ENCODE measurements around the gene LZTS3.

LZTS3 gene

DNA sequence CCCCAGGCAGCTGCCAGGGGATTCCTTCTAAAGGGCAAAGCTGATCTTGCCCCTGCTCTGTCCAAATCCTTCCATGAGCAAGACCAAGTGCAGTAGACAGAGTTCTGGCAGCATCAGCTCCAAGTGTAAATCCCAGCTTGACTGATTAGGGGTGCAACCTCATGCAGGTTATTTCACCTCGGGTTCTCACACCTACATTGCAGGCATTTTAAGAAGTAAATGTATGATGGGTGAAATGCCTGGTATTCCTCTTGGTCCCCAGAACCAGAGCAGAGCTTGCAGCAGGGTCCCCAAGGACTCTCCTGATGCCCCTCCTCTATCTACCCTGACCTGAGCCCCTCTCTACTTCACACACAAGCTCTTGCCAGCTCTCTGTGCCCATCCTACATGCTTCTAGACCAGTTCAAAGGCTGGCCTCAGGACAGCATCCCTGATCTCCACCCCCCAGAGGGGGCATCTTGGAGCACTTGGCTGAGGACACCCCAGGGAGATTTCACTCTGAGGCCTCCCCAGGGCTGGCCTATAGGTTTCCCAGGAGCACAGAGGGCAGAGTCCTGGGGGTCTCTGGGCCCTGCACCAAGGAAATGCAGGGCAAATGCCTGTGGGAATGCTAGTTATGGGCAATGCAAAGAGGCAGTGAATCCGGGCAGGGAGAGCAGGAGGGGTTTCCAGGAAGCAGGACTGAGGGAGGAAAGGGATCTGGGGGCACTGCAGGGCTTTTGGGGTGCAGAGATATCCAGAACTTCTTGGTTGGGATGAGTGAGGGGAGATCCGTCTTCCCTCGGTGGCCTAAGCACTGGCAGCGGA is 1.0 kb downstream of the LZTS3 start:
- H3K27me3 ChIP-seq (ENCODE audit: control insufficient read depth, low read length), result peaks cover 62% of the 10 kb centered on the region
- no peak for TF ChIP-seq EZH2phosphoT487 (IDR thresholded peaks at IDR 0.05; ENCODE audit: borderline replicate concordance, low read length)
- TF ChIP-seq, protein P1, sequence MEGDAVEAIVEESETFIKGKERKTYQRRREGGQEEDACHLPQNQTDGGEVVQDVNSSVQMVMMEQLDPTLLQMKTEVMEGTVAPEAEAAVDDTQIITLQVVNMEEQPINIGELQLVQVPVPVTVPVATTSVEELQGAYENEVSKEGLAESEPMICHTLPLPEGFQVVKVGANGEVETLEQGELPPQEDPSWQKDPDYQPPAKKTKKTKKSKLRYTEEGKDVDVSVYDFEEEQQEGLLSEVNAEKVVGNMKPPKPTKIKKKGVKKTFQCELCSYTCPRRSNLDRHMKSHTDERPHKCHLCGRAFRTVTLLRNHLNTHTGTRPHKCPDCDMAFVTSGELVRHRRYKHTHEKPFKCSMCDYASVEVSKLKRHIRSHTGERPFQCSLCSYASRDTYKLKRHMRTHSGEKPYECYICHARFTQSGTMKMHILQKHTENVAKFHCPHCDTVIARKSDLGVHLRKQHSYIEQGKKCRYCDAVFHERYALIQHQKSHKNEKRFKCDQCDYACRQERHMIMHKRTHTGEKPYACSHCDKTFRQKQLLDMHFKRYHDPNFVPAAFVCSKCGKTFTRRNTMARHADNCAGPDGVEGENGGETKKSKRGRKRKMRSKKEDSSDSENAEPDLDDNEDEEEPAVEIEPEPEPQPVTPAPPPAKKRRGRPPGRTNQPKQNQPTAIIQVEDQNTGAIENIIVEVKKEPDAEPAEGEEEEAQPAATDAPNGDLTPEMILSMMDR (IDR thresholded peaks at IDR 0.05; ENCODE audit: low read depth, low read length, poor library complexity, severe bottlenecking), result no peak
- no peaks in the 10 kb centered on the region for H3K9me3 ChIP-seq (ENCODE audit: control insufficient read depth, insufficient read depth, low read length)
- peaks cover 14% of the 10 kb centered on the region for H3K4me1 ChIP-seq (ENCODE audit: control insufficient read depth, low read length)
- no peak overlapping the region for H3K27ac ChIP-seq (ENCODE audit: low read depth, low read length)
- peak overlapping the region; percentile 99 for H3K4me2 ChIP-seq (ENCODE audit: low read length)
- H3K4me3 ChIP-seq (ENCODE audit: low read length), result peak overlapping the region; percentile 86
- no peaks in the 10 kb centered on the region for H4K20me1 ChIP-seq (ENCODE audit: control insufficient read depth, insufficient read depth, low read depth, low read length)
- no peaks in the 10 kb centered on the region for H3K79me2 ChIP-seq (ENCODE audit: control insufficient read depth, low read length)
- H3F3A ChIP-seq (ENCODE audit: control insufficient read depth, insufficient read depth), result peaks cover 6% of the 10 kb centered on the region; the same call in 1 of the 2 replicates
- no peaks in the 10 kb centered on the region for H3K9me2 ChIP-seq (replicated peaks; ENCODE audit: control insufficient read depth, low read length)
- H3K36me3 ChIP-seq (ENCODE audit: control insufficient read depth, low read length), result no peaks in the 10 kb centered on the region

DNA sequence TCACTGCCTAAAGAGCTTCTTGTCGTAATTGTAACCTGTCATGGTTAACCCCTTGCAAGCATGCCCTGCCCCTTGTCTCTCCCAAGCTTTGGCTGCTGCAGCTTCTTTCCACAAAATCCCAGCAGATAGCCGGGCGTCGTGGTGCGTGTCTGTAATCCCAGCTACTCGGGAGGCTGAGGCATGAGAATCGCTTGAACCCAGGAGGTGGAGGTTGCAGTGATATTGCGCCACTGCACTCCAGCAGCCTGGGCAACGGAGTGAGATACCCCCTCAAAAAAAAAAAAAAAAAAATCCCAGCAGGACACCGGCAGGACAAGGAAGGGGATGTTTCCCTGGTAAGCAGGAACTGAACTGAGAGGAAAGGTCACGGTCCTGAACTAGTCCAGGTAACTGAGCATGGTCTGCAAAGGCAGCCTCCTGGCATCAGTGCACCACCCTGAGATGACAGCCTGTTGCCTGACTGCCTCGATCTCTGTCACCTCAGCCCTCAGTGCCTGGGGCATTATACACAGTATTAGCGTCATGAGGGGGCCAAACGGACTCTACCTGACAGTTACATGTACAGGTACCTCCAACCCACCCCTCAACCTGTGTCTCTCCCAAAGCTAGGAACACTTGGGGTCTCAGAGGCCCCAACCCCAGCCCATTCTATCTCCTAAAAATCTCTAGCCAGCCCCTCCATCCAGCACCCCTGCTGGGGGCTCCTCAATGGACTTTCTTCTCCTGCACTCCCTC is 1.8 kb downstream of the LZTS3 start:
- Histone ChIP-seq H3F3A (ENCODE audit: control insufficient read depth, insufficient read depth) (peaks cover 6% of the 10 kb centered on the region; the same call in 1 of the 2 replicates), H3K9me2 (replicated peaks; ENCODE audit: control insufficient read depth, low read length) (no peaks in the 10 kb centered on the region), H3K4me3 (ENCODE audit: low read length) (no peak overlapping the region), H3K36me3 (ENCODE audit: control insufficient read depth, low read length) (no peaks in the 10 kb centered on the region), H3K4me2 (ENCODE audit: low read length) (no peak overlapping the region), H3K27me3 (ENCODE audit: control insufficient read depth, low read length) (peaks cover 62% of the 10 kb centered on the region), H3K79me2 (ENCODE audit: control insufficient read depth, low read length) (no peaks in the 10 kb centered on the region), H3K9me3 (ENCODE audit: control insufficient read depth, insufficient read depth, low read length) (no peaks in the 10 kb centered on the region), H4K20me1 (ENCODE audit: control insufficient read depth, insufficient read depth, low read depth, low read length) (no peaks in the 10 kb centered on the region), H3K4me1 (ENCODE audit: control insufficient read depth, low read length) (peaks cover 14% of the 10 kb centered on the region), H3K27ac (ENCODE audit: low read depth, low read length) (no peak overlapping the region)
- TF ChIP-seq, protein P1 (IDR thresholded peaks at IDR 0.05; ENCODE audit: low read depth, low read length, poor library complexity, severe bottlenecking), result no peak
- no peak for TF ChIP-seq EZH2phosphoT487 (IDR thresholded peaks at IDR 0.05; ENCODE audit: borderline replicate concordance, low read length)

DNA sequence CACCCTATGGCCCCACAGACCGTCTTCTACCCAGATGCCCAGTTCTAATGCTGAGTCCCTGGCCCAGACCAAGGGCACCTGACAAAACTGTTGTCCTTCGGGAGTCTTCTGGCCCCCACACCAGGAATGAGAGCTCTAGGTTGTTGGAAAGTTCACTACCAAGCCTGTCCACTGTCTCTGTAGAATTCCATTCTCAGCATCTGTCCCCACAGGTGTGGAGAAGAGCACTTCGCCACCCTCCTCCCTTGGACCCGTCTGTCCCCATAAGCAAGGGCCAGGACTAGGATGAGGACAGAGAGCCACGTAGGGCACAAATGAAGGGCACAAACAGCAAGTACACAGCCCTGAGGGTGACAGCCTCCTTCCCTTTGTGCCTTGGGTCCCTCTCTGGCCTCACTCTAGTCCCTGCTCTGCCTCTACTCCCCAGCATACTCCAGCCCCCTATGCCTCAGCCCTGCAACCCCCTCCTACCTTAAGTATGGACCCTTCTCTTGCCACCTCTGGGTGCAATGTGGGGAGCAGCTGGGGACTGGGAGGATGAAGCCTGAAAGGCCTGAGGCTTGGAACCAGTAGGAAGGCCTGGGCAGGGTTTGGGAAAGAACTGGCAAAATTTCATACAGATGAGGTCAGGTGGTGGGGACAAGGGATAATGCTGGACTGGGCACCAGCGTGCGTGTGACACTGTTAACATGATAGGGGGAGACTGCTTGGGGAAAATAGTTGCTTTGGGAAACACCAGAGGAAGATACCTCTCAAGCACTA is 4.3 kb downstream of the LZTS3 start:
- Histone ChIP-seq H3K4me3 (ENCODE audit: low read length) (no peak overlapping the region), H3K9me2 (replicated peaks; ENCODE audit: control insufficient read depth, low read length) (no peaks in the 10 kb centered on the region), H3F3A (ENCODE audit: control insufficient read depth, insufficient read depth) (no peaks in the 10 kb centered on the region), H3K27ac (ENCODE audit: low read depth, low read length) (no peak overlapping the region), H3K9me3 (ENCODE audit: control insufficient read depth, insufficient read depth, low read length) (no peaks in the 10 kb centered on the region), H3K36me3 (ENCODE audit: control insufficient read depth, low read length) (no peaks in the 10 kb centered on the region), H3K4me2 (ENCODE audit: low read length) (no peak overlapping the region), H3K79me2 (ENCODE audit: control insufficient read depth, low read length) (no peaks in the 10 kb centered on the region), H3K4me1 (ENCODE audit: control insufficient read depth, low read length) (peaks cover 10% of the 10 kb centered on the region), H4K20me1 (ENCODE audit: control insufficient read depth, insufficient read depth, low read depth, low read length) (no peaks in the 10 kb centered on the region), H3K27me3 (ENCODE audit: control insufficient read depth, low read length) (peaks cover 47% of the 10 kb centered on the region)
- TF ChIP-seq, protein P1 (IDR thresholded peaks at IDR 0.05; ENCODE audit: low read depth, low read length, poor library complexity, severe bottlenecking), result no peak
- no peak for TF ChIP-seq EZH2phosphoT487 (IDR thresholded peaks at IDR 0.05; ENCODE audit: borderline replicate concordance, low read length)

Measured in DOHH2 (cell line).